Measurements from ENCODE around the gene AK1. TPM values are rescaled to one million over a fixed set of nuclear protein-coding genes. Genes with fewer than 3 reads are reported as not detected.
A peak's percentile ranks its signal among the peaks of the same experiment; 100 is the strongest.

The AK1 gene
- total and polyA plus RNA-seq, 9 of the 15 experiments (the other 6 are each of a cell fraction or from before 2014, with no cell fraction given), result 10.1 to 71.8 (median 39.0) TPM

GRCh38 chr9:127919253-127919815, 41.9 kb upstream of the AK1 start (continued):
- TF ChIP-seq, protein P1, sequence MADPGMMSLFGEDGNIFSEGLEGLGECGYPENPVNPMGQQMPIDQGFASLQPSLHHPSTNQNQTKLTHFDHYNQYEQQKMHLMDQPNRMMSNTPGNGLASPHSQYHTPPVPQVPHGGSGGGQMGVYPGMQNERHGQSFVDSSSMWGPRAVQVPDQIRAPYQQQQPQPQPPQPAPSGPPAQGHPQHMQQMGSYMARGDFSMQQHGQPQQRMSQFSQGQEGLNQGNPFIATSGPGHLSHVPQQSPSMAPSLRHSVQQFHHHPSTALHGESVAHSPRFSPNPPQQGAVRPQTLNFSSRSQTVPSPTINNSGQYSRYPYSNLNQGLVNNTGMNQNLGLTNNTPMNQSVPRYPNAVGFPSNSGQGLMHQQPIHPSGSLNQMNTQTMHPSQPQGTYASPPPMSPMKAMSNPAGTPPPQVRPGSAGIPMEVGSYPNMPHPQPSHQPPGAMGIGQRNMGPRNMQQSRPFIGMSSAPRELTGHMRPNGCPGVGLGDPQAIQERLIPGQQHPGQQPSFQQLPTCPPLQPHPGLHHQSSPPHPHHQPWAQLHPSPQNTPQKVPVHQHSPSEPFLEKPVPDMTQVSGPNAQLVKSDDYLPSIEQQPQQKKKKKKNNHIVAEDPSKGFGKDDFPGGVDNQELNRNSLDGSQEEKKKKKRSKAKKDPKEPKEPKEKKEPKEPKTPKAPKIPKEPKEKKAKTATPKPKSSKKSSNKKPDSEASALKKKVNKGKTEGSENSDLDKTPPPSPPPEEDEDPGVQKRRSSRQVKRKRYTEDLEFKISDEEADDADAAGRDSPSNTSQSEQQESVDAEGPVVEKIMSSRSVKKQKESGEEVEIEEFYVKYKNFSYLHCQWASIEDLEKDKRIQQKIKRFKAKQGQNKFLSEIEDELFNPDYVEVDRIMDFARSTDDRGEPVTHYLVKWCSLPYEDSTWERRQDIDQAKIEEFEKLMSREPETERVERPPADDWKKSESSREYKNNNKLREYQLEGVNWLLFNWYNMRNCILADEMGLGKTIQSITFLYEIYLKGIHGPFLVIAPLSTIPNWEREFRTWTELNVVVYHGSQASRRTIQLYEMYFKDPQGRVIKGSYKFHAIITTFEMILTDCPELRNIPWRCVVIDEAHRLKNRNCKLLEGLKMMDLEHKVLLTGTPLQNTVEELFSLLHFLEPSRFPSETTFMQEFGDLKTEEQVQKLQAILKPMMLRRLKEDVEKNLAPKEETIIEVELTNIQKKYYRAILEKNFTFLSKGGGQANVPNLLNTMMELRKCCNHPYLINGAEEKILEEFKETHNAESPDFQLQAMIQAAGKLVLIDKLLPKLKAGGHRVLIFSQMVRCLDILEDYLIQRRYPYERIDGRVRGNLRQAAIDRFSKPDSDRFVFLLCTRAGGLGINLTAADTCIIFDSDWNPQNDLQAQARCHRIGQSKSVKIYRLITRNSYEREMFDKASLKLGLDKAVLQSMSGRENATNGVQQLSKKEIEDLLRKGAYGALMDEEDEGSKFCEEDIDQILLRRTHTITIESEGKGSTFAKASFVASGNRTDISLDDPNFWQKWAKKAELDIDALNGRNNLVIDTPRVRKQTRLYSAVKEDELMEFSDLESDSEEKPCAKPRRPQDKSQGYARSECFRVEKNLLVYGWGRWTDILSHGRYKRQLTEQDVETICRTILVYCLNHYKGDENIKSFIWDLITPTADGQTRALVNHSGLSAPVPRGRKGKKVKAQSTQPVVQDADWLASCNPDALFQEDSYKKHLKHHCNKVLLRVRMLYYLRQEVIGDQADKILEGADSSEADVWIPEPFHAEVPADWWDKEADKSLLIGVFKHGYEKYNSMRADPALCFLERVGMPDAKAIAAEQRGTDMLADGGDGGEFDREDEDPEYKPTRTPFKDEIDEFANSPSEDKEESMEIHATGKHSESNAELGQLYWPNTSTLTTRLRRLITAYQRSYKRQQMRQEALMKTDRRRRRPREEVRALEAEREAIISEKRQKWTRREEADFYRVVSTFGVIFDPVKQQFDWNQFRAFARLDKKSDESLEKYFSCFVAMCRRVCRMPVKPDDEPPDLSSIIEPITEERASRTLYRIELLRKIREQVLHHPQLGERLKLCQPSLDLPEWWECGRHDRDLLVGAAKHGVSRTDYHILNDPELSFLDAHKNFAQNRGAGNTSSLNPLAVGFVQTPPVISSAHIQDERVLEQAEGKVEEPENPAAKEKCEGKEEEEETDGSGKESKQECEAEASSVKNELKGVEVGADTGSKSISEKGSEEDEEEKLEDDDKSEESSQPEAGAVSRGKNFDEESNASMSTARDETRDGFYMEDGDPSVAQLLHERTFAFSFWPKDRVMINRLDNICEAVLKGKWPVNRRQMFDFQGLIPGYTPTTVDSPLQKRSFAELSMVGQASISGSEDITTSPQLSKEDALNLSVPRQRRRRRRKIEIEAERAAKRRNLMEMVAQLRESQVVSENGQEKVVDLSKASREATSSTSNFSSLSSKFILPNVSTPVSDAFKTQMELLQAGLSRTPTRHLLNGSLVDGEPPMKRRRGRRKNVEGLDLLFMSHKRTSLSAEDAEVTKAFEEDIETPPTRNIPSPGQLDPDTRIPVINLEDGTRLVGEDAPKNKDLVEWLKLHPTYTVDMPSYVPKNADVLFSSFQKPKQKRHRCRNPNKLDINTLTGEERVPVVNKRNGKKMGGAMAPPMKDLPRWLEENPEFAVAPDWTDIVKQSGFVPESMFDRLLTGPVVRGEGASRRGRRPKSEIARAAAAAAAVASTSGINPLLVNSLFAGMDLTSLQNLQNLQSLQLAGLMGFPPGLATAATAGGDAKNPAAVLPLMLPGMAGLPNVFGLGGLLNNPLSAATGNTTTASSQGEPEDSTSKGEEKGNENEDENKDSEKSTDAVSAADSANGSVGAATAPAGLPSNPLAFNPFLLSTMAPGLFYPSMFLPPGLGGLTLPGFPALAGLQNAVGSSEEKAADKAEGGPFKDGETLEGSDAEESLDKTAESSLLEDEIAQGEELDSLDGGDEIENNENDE (IDR thresholded peaks at IDR 0.05; ENCODE audit: low read depth, low read length), result no peak
- TF ChIP-seq HES1 (IDR thresholded peaks at IDR 0.05; ENCODE audit: low read depth), result no peak
- peak; percentile 31; the same call in 1 of the 2 replicates for TF ChIP-seq TRIM28 (IDR thresholded peaks at IDR 0.05)
- TF ChIP-seq ETV1 (tag; conservative IDR thresholded peaks at IDR 0.05; ENCODE audit: low read depth), result 0 out of 2 replicates have a peak, but pooled peaks have one; percentile 16
- no peak for TF ChIP-seq ZBTB7A (IDR thresholded peaks at IDR 0.05; ENCODE audit: borderline replicate concordance, control insufficient read depth, low read depth, low read length)
- no peak for TF ChIP-seq PHF20 (IDR thresholded peaks at IDR 0.05; ENCODE audit: partially characterized antibody)
- TF ChIP-seq MCM7 (IDR thresholded peaks at IDR 0.05), result no peak
- no peak for TF ChIP-seq STAT5A (IDR thresholded peaks at IDR 0.05; ENCODE audit: borderline replicate concordance, low read length)
- TF ChIP-seq ASH1L (IDR thresholded peaks at IDR 0.05; ENCODE audit: borderline replicate concordance, low read depth, partially characterized antibody), result no peak
- TF ChIP-seq GATAD2A (IDR thresholded peaks at IDR 0.05), result no peak
- no peak for TF ChIP-seq DNMT1 (IDR thresholded peaks at IDR 0.05)
- no peak for TF ChIP-seq ZKSCAN3 (CRISPR knock-in tag; IDR thresholded peaks at IDR 0.05)
- no peak for TF ChIP-seq ZNF12 (CRISPR knock-in tag; IDR thresholded peaks at IDR 0.05)
- TF ChIP-seq, protein P2, sequence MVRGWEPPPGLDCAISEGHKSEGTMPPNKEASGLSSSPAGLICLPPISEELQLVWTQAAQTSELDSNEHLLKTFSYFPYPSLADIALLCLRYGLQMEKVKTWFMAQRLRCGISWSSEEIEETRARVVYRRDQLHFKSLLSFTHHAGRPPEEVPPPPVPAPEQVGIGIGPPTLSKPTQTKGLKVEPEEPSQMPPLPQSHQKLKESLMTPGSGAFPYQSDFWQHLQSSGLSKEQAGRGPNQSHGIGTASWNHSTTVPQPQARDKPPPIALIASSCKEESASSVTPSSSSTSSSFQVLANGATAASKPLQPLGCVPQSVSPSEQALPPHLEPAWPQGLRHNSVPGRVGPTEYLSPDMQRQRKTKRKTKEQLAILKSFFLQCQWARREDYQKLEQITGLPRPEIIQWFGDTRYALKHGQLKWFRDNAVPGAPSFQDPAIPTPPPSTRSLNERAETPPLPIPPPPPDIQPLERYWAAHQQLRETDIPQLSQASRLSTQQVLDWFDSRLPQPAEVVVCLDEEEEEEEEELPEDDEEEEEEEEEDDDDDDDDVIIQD (CRISPR knock-in tag; IDR thresholded peaks at IDR 0.05), result no peak
- TF ChIP-seq NONO (IDR thresholded peaks at IDR 0.05; ENCODE audit: low read depth in 2 of 2, low read length in 1 of 2), result no peak
- no peak for TF ChIP-seq TAF1 (IDR thresholded peaks at IDR 0.05; ENCODE audit: control insufficient read depth, extremely low read depth, insufficient read depth, low read length, severe bottlenecking)
